GM10847 (cell line): ENCODE results near the gene MAPKAP1.

Experiments
- POLR2A ChIP-seq: IDR thresholded peaks from 2 replicates; pipeline ENCODE4 v1.6.1; 2011; ENCODE audit not compliant: insufficient read length; ENCODE audit errors: extremely low read depth

MAPKAP1 gene

DNA sequence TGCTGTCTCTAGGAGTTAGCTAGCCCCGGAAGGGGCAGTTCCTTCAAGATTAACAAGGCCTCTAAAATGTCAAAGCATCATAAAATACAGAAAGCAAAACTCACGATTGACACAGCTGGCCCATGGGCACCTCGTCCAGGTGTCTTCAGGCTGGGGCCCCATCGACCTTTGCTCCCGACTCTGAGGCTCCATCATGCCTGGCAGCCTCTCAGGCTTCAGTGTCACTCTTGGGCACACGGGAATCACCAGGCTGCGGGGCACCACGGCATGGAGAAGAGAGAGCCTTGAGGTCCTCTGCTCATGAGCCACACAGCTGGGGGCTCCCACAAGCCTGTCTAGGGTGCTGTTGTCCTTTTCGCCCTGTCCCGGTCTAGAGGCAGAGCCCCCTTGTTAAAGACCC is 284.2 kb downstream of the MAPKAP1 start:
- no peak for TF ChIP-seq POLR2A

DNA sequence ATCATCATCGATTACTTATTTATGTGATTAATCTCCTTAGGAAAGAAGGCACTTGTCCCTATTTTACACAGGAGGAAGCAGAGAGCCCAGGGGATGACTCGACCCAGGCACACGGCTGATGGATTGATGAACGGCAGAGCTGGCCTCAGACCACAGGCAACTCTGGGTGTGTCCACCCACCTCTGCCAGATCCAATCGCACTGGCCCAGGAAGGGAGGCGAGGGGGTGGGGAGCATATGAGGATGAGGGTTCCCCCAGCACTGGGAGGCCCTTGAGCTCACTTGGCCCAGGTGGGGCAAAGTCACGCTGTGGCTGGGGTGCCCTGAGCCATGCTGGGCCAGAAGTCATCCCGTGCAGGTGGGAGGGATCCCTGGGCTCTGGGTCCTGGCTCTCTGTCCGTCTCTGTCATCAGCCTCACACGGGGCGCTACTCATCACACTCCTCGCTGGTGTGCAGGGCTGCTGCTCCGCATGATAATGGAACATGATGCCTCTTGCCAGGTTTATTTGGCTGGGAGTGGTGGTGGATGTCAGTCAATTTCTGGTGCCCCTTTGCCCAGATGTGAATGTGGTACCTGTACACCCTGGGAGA is 285.3 kb downstream of the MAPKAP1 start:
- no peak for TF ChIP-seq POLR2A

DNA sequence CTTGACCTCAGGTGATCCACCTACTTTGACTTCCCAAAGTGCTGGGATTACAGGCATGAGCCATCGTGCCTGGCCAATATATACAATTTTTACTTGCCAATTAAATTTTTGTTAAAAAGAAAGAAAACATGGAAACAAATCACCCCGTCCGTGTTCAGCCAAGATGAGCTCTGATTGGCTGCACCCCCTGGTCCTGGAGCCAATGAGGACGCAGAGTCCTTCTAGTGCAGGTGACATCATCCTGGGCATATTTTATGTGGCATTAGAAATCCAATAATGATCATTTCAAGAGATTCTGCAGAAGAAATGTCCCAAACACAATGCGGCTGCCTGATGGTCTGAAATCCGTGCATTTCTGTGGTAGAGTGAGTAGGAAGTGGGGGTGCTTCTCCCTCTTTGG is 285.8 kb downstream of the MAPKAP1 start:
- TF ChIP-seq POLR2A: no peak

DNA sequence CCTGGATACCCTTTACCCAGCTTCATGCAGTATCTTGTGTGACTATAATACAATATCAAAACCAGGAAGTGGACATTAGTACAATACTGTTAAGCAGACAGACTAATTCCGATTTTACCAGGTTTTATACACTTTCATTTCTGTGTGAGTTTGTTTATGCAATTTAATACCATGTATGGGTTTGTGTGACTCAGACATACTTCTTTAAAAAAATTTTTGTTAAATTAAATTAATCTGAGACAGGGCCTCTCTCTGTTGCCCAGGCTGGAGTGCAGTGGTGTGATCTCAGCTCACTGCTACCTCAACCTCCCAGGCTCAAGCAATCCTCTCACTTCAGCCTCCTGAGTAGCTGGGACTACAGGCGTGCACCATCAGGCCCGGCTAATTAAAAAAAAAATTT is 288.6 kb downstream of the MAPKAP1 start:
- no peak for TF ChIP-seq POLR2A

DNA sequence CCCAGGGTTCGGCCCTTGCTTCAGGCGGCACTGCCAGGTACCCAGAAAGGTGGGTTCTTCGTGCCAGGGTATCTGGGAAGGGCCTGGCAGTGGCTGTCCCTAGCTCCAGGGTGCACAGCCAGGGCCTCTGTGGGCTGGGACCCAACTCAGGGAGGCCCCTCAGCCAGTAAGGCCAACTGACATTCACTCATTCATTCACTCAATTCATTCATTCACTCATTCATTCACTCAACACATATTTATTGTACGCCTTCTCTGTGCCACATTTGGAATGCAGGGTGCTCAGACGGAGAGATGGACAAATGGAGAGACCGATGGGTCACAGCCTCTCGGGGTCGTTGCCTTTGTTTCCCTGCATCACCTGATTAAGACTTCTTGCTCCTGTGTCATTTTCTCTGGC is 290.5 kb downstream of the MAPKAP1 start:
- TF ChIP-seq POLR2A: no peak

DNA sequence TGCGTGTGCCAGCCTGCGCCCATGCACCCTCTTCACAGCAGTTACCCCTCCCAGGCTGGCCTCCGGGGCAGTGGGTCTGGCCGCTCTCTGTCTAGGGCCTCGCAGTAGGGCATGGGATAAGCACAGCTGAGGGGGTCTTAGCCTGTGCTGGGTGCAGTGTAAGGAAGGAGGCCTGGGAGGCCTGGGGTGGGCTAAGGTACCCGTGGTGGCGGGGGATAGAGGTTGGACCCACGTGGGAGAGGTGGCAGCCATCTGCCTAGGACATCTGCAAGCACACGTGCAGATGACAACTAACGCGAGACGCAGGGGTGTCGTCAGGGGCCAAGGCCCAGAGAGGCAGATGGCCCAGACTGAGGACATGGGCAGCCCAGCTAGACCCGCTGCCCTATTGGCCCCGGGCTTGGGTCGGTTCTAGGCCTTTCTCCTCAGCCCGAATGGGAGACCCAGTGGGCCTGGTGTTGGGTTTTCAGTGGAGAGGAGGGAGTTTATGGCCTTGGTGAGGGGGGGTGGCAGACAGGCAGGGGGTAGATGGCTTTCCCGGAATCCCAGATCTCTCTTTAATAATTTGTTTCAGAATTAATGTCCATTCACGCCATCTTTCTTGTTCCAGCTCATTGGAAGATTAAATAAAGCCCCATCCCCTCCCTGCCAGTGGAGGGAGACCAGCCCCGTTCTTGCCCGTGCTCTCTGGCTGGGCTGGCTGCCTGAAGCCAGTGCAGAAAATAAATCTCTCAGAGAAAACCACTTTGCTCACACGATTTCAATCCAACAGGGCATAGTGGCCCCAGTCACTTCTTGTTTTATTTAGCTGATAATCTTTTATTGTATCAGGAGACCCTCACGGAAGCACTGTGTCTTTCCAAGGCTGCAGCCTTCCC is 291.2 kb downstream of the MAPKAP1 start:
- TF ChIP-seq POLR2A: no peak

DNA sequence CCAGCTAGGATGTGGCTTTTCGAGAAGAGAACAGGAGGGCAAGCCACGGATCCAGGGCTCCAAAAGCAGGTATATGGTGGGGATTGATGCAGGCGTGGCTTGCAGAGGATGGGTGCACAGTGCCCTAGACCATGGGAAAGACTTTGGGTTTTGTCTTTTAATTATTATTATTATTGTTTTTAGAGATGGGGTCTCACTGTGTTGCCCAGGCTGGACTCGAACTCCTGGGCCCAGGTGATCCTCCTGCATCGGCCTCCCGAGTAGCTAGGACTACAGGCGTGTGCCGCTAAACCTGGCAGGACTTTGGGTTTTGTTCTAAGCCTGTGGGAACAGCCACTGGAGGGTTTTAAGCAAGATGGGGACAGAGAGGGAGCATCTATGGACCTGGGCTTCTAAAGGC is 293.4 kb downstream of the MAPKAP1 start:
- no peak for TF ChIP-seq POLR2A

DNA sequence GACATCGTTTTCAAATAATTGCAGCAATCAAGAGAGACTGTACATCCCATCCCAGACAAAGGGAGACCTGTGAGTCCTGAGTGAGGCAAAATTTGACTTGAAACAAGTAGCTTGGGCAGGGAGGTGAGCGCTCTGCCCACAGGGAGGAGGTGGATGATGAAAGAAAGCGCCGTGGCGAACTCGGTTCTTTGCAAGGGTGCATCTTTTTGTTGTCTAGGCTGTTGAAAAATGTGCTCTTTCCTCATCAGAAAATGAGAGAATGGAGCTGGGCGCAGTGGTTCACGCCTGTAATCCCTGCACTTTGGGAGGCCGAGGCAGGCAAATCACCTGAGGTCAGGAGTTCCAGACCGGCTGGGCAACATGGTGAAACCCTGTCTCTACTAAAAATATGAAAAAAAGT is 294.8 kb downstream of the MAPKAP1 start:
- no peak for TF ChIP-seq POLR2A

DNA sequence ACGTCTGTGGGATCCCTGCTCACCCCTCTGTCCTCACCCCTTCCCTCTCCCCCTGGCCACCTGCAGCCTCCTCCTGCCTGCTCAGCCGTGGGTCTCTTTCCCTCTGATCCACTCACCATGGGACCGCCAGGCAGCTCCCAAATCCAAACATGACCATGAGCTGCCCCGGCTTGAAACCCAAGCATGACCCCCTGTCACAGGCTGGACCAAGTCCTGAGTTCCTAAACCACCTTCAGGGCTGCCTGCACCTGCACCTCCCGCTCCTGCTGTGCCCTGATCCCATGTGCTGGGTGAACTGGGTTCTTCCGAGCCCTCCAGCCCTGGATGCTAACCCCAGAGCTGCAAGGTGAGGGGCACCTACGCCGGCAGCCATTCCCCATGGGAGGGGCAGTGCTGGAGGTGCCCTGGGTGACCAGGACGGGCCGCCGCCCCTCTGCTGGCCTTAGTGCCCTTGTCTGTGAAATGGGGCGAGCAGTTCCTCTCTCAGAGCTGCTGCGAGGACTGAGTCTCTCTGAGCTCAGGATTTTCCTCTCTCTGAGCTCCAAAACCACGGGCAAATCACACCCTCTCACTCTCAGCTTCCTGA is 295.7 kb downstream of the MAPKAP1 start:
- TF ChIP-seq POLR2A: no peak

DNA sequence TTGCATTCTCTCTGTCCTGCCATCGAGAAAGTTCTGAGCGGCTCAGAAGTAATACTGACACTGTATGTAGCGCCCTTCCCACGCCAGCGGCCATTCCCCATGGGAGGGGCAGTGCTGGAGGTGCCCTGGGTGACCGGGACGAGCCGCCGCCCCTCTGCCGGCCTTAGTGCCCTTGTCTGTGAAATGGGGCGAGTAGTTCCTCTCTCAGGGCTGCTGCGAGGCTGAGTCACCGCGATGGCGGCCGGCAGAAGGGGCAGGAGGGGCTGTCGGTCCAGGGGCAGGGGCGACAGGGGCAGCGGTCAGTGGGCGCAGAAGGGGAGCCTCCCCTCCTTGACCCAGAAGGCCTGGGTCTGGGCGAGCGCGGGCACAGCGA is 296.5 kb downstream of the MAPKAP1 start:
- TF ChIP-seq POLR2A: no peak

DNA sequence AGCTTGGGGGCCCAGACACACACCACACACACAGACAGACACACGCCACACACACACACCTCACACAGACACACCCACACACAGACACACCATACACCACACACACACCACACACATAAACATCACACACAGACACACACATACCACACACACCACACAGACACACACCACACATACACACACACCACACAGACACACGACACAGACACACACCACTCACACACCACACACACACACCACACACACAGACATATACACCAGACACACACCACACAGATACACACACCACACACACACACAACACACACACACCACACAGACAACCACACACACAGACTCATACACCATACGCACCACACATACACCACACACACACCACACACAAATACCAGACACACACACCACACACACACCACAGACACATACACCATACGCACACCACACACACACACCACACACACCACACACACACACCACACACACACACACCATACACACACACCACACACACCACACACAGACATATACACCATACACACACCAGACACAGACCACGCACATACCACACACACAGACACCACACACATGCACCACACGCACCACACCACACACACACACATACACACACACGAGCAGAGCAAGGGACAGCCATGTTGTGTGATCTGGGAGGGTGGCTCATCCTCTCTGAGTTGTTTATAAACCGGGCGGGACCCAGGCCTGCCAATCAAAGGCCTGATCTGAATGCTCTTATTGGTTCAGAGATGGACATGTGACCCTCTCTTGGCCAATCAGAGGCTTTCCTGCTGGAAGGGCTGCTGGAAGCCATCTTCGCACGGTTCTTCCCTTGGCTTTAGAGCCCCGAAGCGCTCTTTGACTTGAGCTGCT is 297.1 kb downstream of the MAPKAP1 start:
- TF ChIP-seq POLR2A: no peak

DNA sequence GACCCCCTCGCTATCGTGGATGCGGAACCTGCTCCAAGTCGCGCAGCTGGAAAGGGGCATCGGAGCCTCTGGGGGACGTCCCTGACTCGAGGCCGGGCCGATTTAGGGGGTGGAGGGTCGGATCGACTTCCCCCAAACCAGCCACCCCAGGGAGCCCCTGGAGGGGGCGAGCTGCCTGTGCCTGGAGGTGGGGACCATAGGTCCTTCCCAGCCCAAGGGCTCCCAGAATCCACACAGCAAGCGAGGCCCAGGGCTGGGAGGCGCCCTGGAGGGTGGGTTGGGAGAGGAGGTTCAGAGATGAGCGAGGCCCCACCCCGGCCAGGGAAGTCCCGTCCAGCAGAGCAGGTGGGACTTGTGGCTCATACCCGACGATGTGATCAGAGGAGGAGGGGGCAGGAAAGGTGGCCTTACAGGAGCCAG is 297.8 kb downstream of the MAPKAP1 start:
- no peak for TF ChIP-seq POLR2A

DNA sequence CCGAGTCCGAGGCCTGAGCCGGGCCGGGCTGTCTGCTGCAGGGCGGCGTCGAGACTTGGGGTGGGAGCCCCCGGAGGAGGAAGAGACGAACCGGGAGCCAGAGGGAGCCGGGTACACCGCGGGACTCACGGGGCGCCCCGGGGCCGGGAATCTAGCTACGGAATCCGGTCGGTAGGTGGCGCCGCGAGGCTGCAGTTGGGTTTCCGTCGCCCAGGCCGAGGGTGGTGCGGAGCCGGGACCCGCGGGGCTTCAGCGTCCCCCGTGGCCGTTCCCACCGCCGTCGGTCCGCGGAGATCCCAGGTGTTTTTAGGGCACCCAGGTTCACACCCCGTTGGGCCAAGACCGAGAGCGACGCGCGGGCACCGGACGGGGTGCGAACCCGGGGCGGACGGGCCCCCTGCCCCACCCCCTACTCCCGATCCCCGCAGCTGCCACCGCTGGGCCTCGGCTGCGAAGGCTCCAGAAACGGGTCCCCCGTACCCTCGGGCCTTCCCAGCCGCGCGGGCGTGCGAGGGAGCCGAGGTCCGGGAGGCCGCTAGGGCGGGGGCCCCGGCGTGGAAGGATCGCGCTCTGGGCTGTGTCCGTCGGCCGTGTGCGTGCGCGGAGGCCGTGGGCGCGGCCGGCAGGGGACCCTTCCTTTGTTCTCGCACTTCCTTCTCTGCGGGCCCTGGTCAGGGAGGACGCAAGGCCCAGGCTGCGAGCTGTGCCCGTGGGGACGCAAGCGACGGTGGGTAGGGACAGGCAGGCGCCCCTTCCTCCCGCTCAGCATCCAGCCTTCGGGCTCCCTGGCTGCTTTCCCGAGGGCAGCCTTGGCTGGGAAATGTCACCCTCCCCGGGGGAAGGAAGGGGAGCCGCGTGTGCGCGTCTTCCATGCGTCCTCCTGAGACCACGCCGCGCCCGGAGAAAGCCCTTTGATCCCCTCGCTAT is 298.8 kb downstream of the MAPKAP1 start:
- no peak for TF ChIP-seq POLR2A

DNA sequence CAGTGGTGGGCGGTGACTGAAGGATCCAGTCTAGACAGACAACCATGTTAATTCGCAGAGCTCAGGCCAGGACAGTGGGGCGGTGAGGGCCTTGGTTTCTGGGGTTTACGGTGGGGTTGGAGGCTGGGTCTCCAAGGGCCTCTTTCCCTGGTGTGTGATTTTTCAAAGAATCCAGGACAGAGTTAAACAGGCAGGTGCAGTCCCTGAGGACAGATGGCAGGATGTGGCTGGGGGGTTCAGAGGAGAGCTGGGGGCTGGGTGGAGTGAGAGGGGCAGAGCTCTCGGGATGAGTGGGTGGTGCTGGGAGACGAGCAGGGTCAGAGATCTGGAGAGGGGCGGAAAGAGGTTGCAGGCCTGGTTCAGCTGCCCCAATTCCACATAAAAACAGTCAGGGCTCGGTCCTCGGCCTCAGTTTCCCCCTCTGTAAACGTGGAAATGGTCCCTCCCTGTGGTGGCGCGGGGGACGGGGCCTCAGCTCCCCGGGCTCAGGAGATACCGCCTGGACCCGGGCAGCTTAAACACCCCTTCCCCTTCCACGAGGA is 299.5 kb downstream of the MAPKAP1 start:
- no peak for TF ChIP-seq POLR2A
